Stimulated activated CD4-positive, alpha-beta T cell treated with anti-CD3 and anti-CD28 coated beads, Interleukin-1b, Interleukin-23, amount 100 ng/mL, for 48 hours (primary cell): ENCODE measurements around the gene PTGFRN.
A peak's percentile ranks its signal among the peaks of the same experiment; 100 is the strongest.

ENCODE experiments used
- DNase-seq: peaks from one replicate; pipeline ENCODE4 v3.0.0-alpha.2; 2020

The PTGFRN gene

GRCh38 chr1:116982319-116983004, 72.7 kb downstream of the PTGFRN start:
- DNase-seq = no peak

- no peak for DNase-seq
Observed at GRCh38 chr1:116983112-116983511, 73.4 kb downstream of the PTGFRN start.

- no peak for DNase-seq
Observed at GRCh38 chr1:116983678-116984077, 74.0 kb downstream of the PTGFRN start.

GRCh38 chr1:116984406-116985160, 74.9 kb downstream of the PTGFRN start:
- no peak for DNase-seq

GRCh38 chr1:116986421-116987255, 76.9 kb downstream of the PTGFRN start:
- DNase-seq = peak; percentile 25

GRCh38 chr1:116987256-116987555, 77.5 kb downstream of the PTGFRN start:
- DNase-seq = peak; percentile 75

GRCh38 chr1:116988248-116988647, 78.5 kb downstream of the PTGFRN start:
- no peak for DNase-seq

GRCh38 chr1:116988908-116989307, 79.2 kb downstream of the PTGFRN start:
- no peak for DNase-seq

- no peak for DNase-seq
Observed at GRCh38 chr1:116989835-116990234, 80.1 kb downstream of the PTGFRN start.

GRCh38 chr1:116990612-116991151, 81.0 kb downstream of the PTGFRN start:
- DNase-seq = no peak

GRCh38 chr1:116991171-116991845, 81.6 kb downstream of the PTGFRN start:
- no peak for DNase-seq

GRCh38 chr1:116991918-116992317, 82.2 kb downstream of the PTGFRN start:
- DNase-seq = no peak

- no peak for DNase-seq
Observed at GRCh38 chr1:116993286-116993685, 83.6 kb downstream of the PTGFRN start.

GRCh38 chr1:116994411-116994810, 84.7 kb downstream of the PTGFRN start:
- no peak for DNase-seq

GRCh38 chr1:116997066-116997465, 87.3 kb downstream of the PTGFRN start:
- DNase-seq = no peak

- no peak for DNase-seq
Observed at GRCh38 chr1:116997636-116998035, 87.9 kb downstream of the PTGFRN start.

GRCh38 chr1:116999596-116999995, 89.9 kb downstream of the PTGFRN start:
- DNase-seq = no peak

GRCh38 chr1:117000142-117000541, 90.4 kb downstream of the PTGFRN start:
- DNase-seq = no peak

GRCh38 chr1:117001254-117001927, 91.7 kb downstream of the PTGFRN start, which contains the start of gene CD101:
CD101 (plus strand) TSS chr1:117001760; CDS start chr1:117001818, 58 bp downstream.
- DNase-seq = peak; percentile 66

GRCh38 chr1:117003223-117003875, 93.6 kb downstream of the PTGFRN start:
- DNase-seq = no peak

- no peak for DNase-seq
Observed at GRCh38 chr1:117007719-117008013, 98.0 kb downstream of the PTGFRN start.

GRCh38 chr1:117008656-117009055, 98.9 kb downstream of the PTGFRN start:
- DNase-seq = no peak
